Endothelial cell of umbilical vein (primary cell): ENCODE data around the gene TBC1D16. TPM values are rescaled to one million over a fixed set of nuclear protein-coding genes. Genes with fewer than 3 reads are reported as not detected.

Experiments
- BruUV-seq: library from RNA; stranded (reverse); fragments of 400-500 nt; replicated peaks from 2 replicates; lab custom pipeline; 2021; lab: Mats Ljungman, UMichigan
- CTCF ChIA-PET: fragments of 300-600, 350-600 bp; sonication (Branson Sonifier 250); formaldehyde crosslinking; loops from one replicate; lab custom pipeline; 2021; ENCODE audit warnings: antibody characterized with exemption, inconsistent platforms; lab: Charles Lee
- POLR2A ChIA-PET: fragments of 300-600, 350-600 bp; sonication (Branson Sonifier 250); formaldehyde crosslinking; loops from one replicate; lab custom pipeline; 2021; ENCODE audit warnings: antibody characterized with exemption, inconsistent platforms; lab: Charles Lee
- DNase-seq: peaks from one replicate; pipeline ENCODE4 v3.0.0-alpha.2; 2011; ENCODE audit warnings: low read depth, low spot score
- FAIRE-seq: peaks from 2 replicates; lab custom pipeline; 2011; peaks lifted over from hg19 to GRCh38; lab: Jason Lieb, UNC
- H2AFZ ChIP-seq: 2 replicates; pipeline ENCODE4 v1.6.0; 2012; ENCODE audit warnings: low read depth, low read length, control low read depth, inconsistent platforms
- H3K27ac ChIP-seq: 2 replicates; pipeline ENCODE4 v1.5.1; 2011; ENCODE audit warnings: low read depth, mild to moderate bottlenecking, control low read depth, low read length, moderate library complexity; ENCODE audit not compliant: insufficient read depth
- H3K27me3 ChIP-seq, 2 experiments: 2 replicates each; pipeline versions ENCODE4 v1.6.0 to v1.6.1; 2011; ENCODE audit warnings: low read length in 2 of 2, mixed read lengths in 1 of 2; ENCODE audit not compliant: control insufficient read depth in 2 of 2, insufficient read depth in 2 of 2
- H3K36me3 ChIP-seq, 2 experiments: 2 replicates in 1 of 2; 3 replicates in 1 of 2; pipeline ENCODE4 v1.5.1; 2011; ENCODE audit warnings: low read length in 2 of 2, mild to moderate bottlenecking in 1 of 2, moderate library complexity in 1 of 2; ENCODE audit not compliant: control insufficient read depth in 2 of 2, insufficient read depth in 2 of 2; ENCODE audit errors: extremely low read depth in 1 of 2
- H3K4me1 ChIP-seq: 3 replicates; pipeline ENCODE4 v1.5.1; 2011; ENCODE audit warnings: mild to moderate bottlenecking, low read length; ENCODE audit not compliant: control insufficient read depth, insufficient read depth; ENCODE audit errors: extremely low read depth
- H3K4me2 ChIP-seq: 2 replicates; pipeline ENCODE4 v1.6.1; 2011; ENCODE audit warnings: low read length, control low read depth, mixed read lengths; ENCODE audit not compliant: insufficient read depth
- H3K4me3 ChIP-seq, 3 experiments: fragments of 200-600 bp in 1 of 3; sonication (generic), shearing (Covaris generic) in 1 of 3; replicated peaks in 1 of 3; 2 replicates each; pipeline ENCODE4 v1.5.1; 2011 to 2016; ENCODE audit warnings: control low read depth in 3 of 3, low read length in 3 of 3, mild to moderate bottlenecking in 2 of 3, inconsistent platforms in 1 of 3, low read depth in 1 of 3, moderate library complexity in 1 of 3; ENCODE audit not compliant: insufficient read depth in 1 of 3
- H3K79me2 ChIP-seq: 2 replicates; pipeline ENCODE4 v1.6.0; 2012; ENCODE audit warnings: low read length, inconsistent platforms; ENCODE audit not compliant: control insufficient read depth, insufficient read depth
- H3K9ac ChIP-seq: replicated peaks from 2 replicates; pipeline ENCODE3; 2011; ENCODE audit warnings: low read length, control low read depth; ENCODE audit not compliant: insufficient read depth; ENCODE audit errors: extremely low read depth
- H3K9me1 ChIP-seq: replicated peaks from 3 replicates; pipeline ENCODE4 v1.6.0; 2011; ENCODE audit warnings: mild to moderate bottlenecking, low read length; ENCODE audit not compliant: control insufficient read depth, insufficient read depth; ENCODE audit errors: extremely low read depth
- H3K9me3 ChIP-seq: replicated peaks from 2 replicates; pipeline ENCODE4 v1.5.1; 2012; ENCODE audit warnings: low read length, inconsistent platforms; ENCODE audit not compliant: control insufficient read depth, insufficient read depth
- H4K20me1 ChIP-seq: replicated peaks from 2 replicates; pipeline ENCODE3; 2011; ENCODE audit warnings: mild to moderate bottlenecking, low read length; ENCODE audit not compliant: control insufficient read depth, insufficient read depth; ENCODE audit errors: extremely low read depth
- EZH2 ChIP-seq: IDR thresholded peaks from 2 replicates; pipeline ENCODE4 v1.6.1; 2012; ENCODE audit warnings: borderline replicate concordance, low read depth, mild to moderate bottlenecking, moderate library complexity, low read length, inconsistent platforms; ENCODE audit not compliant: severe bottlenecking
- GATA2 ChIP-seq: IDR thresholded peaks from 2 replicates; pipeline ENCODE4 v1.7.0; 2011; ENCODE audit warnings: low read depth, mild to moderate bottlenecking, moderate library complexity, mixed read lengths, low read length; ENCODE audit not compliant: insufficient read length, insufficient read depth
- JUN ChIP-seq: IDR thresholded peaks from 2 replicates; pipeline ENCODE4 v1.6.1; 2011; ENCODE audit warnings: borderline replicate concordance, low read depth; ENCODE audit not compliant: insufficient read length, insufficient read depth
- MYC ChIP-seq: IDR thresholded peaks from one replicate; pipeline ENCODE4 v1.6.1; 2011; ENCODE audit warnings: mild to moderate bottlenecking, low read depth, low read length
- POLR2AphosphoS5 ChIP-seq: IDR thresholded peaks from 2 replicates; pipeline ENCODE4 v1.6.1; 2012; ENCODE audit warnings: low read depth, mild to moderate bottlenecking, control low read depth, low read length, moderate library complexity; ENCODE audit not compliant: insufficient read depth
- dilution Hi-C: fragments of 300-500 bp; cut with MboI; formaldehyde crosslinking; loops from one replicate; pipeline ENCODE4 v1.15.0; 2019; ENCODE audit warnings: low sequenced_read_pairs; ENCODE audit not compliant: extremely low pct_ligation_motif_present
- intact Hi-C: fragments of 100-400 bp; cut with micrococcal nuclease; formaldehyde crosslinking; loops from one replicate; pipeline ENCODE4 v1.10.0; 2022
- polyA plus RNA-seq, 4 experiments: library from polyadenylated mRNA; depleted of rRNA in 3 of 4; stranded (reverse) in 3 of 4; unstranded in 1 of 4; fragments of >200 nt; gene quantifications; 2 replicates each; pipeline versions ENCODE4 v1.2.1 to v1.2.3, GENCODE V29; 2011 to 2012; ENCODE audit warnings: missing spikeins in 1 of 4
- total RNA-seq: library from RNA; stranded (reverse); gene quantifications from 2 replicates; pipeline ENCODE4 v1.2.3, GENCODE V29; 2021
- TF ChIP-seq, protein P1 (sequence below): IDR thresholded peaks from 2 replicates; pipeline ENCODE4 v1.6.1; 2011; ENCODE audit not compliant: insufficient read depth, insufficient read length
- TF ChIP-seq, protein P2 (sequence below), 2 donors: IDR thresholded peaks; 1 replicate in 1 of 2; 2 replicates in 1 of 2; pipeline ENCODE4 v1.5.1; 2011; ENCODE audit warnings: low read length in 2 of 2, mild to moderate bottlenecking in 2 of 2, moderate library complexity in 2 of 2, control low read depth in 1 of 2, inconsistent platforms in 1 of 2, low read depth in 1 of 2; ENCODE audit not compliant: insufficient read depth in 1 of 2; ENCODE audit errors: extremely low read depth in 1 of 2

Gene TBC1D16
- total and polyA plus RNA-seq, 2 donors (not counting 3 experiments of a cell fraction or from before 2014, with no cell fraction given), result 12.9 to 48.6 TPM

- FAIRE-seq (no peak), DNase-seq (no peak)
- TF ChIP-seq, protein P1, sequence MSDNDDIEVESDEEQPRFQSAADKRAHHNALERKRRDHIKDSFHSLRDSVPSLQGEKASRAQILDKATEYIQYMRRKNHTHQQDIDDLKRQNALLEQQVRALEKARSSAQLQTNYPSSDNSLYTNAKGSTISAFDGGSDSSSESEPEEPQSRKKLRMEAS, result no peak
- TF ChIP-seq EZH2, result no peak
- TF ChIP-seq MYC, result no peak
- no peak for TF ChIP-seq POLR2AphosphoS5
- no peak for TF ChIP-seq GATA2
- no peak for TF ChIP-seq JUN
- TF ChIP-seq, protein P2, sequence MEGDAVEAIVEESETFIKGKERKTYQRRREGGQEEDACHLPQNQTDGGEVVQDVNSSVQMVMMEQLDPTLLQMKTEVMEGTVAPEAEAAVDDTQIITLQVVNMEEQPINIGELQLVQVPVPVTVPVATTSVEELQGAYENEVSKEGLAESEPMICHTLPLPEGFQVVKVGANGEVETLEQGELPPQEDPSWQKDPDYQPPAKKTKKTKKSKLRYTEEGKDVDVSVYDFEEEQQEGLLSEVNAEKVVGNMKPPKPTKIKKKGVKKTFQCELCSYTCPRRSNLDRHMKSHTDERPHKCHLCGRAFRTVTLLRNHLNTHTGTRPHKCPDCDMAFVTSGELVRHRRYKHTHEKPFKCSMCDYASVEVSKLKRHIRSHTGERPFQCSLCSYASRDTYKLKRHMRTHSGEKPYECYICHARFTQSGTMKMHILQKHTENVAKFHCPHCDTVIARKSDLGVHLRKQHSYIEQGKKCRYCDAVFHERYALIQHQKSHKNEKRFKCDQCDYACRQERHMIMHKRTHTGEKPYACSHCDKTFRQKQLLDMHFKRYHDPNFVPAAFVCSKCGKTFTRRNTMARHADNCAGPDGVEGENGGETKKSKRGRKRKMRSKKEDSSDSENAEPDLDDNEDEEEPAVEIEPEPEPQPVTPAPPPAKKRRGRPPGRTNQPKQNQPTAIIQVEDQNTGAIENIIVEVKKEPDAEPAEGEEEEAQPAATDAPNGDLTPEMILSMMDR (IDR thresholded peaks at IDR 0.05; ENCODE audit: extremely low read depth in 1 of 2, insufficient read depth in 1 of 2, low read depth in 1 of 2, low read length in 2 of 2), result no peak
- ChIA-PET POLR2A (no interaction called here), CTCF (interaction anchor here (1.0 to 2.2 kb wide), 3 partner anchors 11 to 110 kb away, joined by 3 to 5 read pairs (median 3); no protein-coding TSS in a partner anchor)
- no peak overlapping the region for H3K9ac ChIP-seq
- no peaks in the 10 kb centered on the region for H4K20me1 ChIP-seq
- H3K79me2 ChIP-seq, result peaks cover 5% of the 10 kb centered on the region
- H3K4me3 ChIP-seq, result no peak overlapping the region
- H3K9me3 ChIP-seq, result no peaks in the 10 kb centered on the region
- intact Hi-C loops, result no loop called here
- dilution Hi-C loops, result no loop called here
- H3K4me2 ChIP-seq, result no peak overlapping the region
- no peak overlapping the region for H3K27ac ChIP-seq
- H3K4me1 ChIP-seq, result no peaks in the 10 kb centered on the region
- no TSS peak for BruUV-seq
- H3K27me3 ChIP-seq, result no peaks in the 10 kb centered on the region
- H2AFZ ChIP-seq, result no peak overlapping the region
- H3K9me1 ChIP-seq, result no peaks in the 10 kb centered on the region
- H3K36me3 ChIP-seq, result no peaks in the 10 kb centered on the region
These were observed 81.1 kb downstream of the TBC1D16 start for GRCh38 chr17:79954281-79955166.
